K562 (cell line): ENCODE results near the gene SORCS2. TPM values are rescaled to one million over a fixed set of nuclear protein-coding genes. Genes with fewer than 3 reads are reported as not detected.

Experiments
- ATAC-seq: fragments of 200-7000 bp; cut with Tn5 transposase; 3 replicates; pipeline ENCODE4 v1.9.1; 2020; ENCODE audit warnings: moderate library complexity
- BruUV-seq: library from RNA; stranded (reverse); fragments of 400-500 nt; replicated peaks from 2 replicates; lab custom pipeline; 2021; lab: Mats Ljungman, UMichigan
- CTCF ChIA-PET: fragments of 300-600 bp; formaldehyde crosslinking; extraction: SDS; loops from one replicate; lab custom pipeline; 2021; ENCODE audit warnings: low intra/inter-chr PET ratio; lab: Yijun Ruan, JAX
- POLR2A ChIA-PET: fragments of 300-600, 350-650 bp; sonication (Branson Sonifier 250); formaldehyde crosslinking; extraction: SDS; loops from one replicate; lab custom pipeline; 2021; ENCODE audit warnings: antibody characterized with exemption, inconsistent platforms; lab: Yijun Ruan, JAX
- DNase-seq, 4 experiments: peaks; one replicate each; pipeline versions ENCODE4 v3.0.0 to v3.0.0-alpha.2; 2011 to 2018; ENCODE audit warnings: low spot score in 3 of 4, mixed read lengths in 3 of 4; ENCODE audit errors: extremely low read depth in 1 of 4
- FAIRE-seq: peaks from 2 replicates; lab custom pipeline; 2011; peaks lifted over from hg19 to GRCh38; lab: Jason Lieb, UNC
- H2AFZ ChIP-seq: 2 replicates; pipeline ENCODE4 v1.6.0; 2011; ENCODE audit warnings: low read depth, low read length, control low read depth, inconsistent platforms
- H3K27ac ChIP-seq: fragments of 200-600 bp; 3 replicates; pipeline ENCODE4 v1.8.0; 2011; ENCODE audit warnings: low read depth, mild to moderate bottlenecking, control low read depth, inconsistent platforms, low read length, moderate library complexity, mixed read lengths; ENCODE audit errors: extremely low read depth
- H3K27me3 ChIP-seq, 2 experiments: fragments of 300-600 bp in 1 of 2; 2 replicates in 1 of 2; 3 replicates in 1 of 2; pipeline versions ENCODE4 v1.6.0 to v1.8.0; 2011; ENCODE audit warnings: inconsistent platforms in 2 of 2, low read length in 2 of 2, mild to moderate bottlenecking in 1 of 2, mixed read lengths in 1 of 2, moderate library complexity in 1 of 2; ENCODE audit not compliant: control insufficient read depth in 2 of 2, insufficient read depth in 2 of 2
- H3K36me3 ChIP-seq: fragments of 300-600 bp; 3 replicates; pipeline ENCODE4 v1.8.0; 2011; ENCODE audit warnings: mild to moderate bottlenecking, low read length, inconsistent platforms; ENCODE audit not compliant: control insufficient read depth, insufficient read depth
- H3K4me1 ChIP-seq, 2 experiments: fragments of 200-600 bp in 1 of 2; replicated peaks in 1 of 2; 2 replicates in 1 of 2; 3 replicates in 1 of 2; pipeline versions ENCODE4 v1.5.1 to v1.8.0; 2011; ENCODE audit warnings: inconsistent platforms in 2 of 2, low read length in 2 of 2, mild to moderate bottlenecking in 1 of 2, mixed read lengths in 1 of 2, moderate library complexity in 1 of 2; ENCODE audit not compliant: control insufficient read depth in 2 of 2, insufficient read depth in 2 of 2
- H3K4me2 ChIP-seq: 2 replicates; pipeline ENCODE4 v1.6.1; 2011; ENCODE audit warnings: low read length, control low read depth, inconsistent platforms, mixed read lengths; ENCODE audit not compliant: insufficient read depth
- H3K4me3 ChIP-seq: fragments of 200-600 bp; sonication (generic), shearing (Covaris generic); 2 replicates; pipeline ENCODE4 v1.5.1; 2016; ENCODE audit warnings: control low read depth, inconsistent platforms
- H3K79me2 ChIP-seq: fragments of 200-600 bp; 3 replicates; pipeline ENCODE4 v1.8.0; 2011; ENCODE audit warnings: low read length, inconsistent platforms; ENCODE audit not compliant: control insufficient read depth, insufficient read depth
- H3K9ac ChIP-seq, 2 experiments: 2 replicates each; pipeline versions ENCODE4 v1.6.0 to v1.6.1; 2011; ENCODE audit warnings: low read depth in 2 of 2, low read length in 2 of 2, control low read depth in 1 of 2, inconsistent platforms in 1 of 2, mild to moderate bottlenecking in 1 of 2, mixed read lengths in 1 of 2; ENCODE audit not compliant: insufficient read depth in 1 of 2
- H3K9me1 ChIP-seq: one replicate; pipeline ENCODE4 v1.6.0; 2011; ENCODE audit warnings: inconsistent platforms, mild to moderate bottlenecking, low read length, moderate library complexity; ENCODE audit not compliant: control insufficient read depth, insufficient read depth
- H3K9me3 ChIP-seq: replicated peaks from 2 replicates; pipeline ENCODE4 v1.5.1; 2011; ENCODE audit warnings: low read depth, low read length, inconsistent platforms; ENCODE audit not compliant: control insufficient read depth, insufficient read depth
- H4K20me1 ChIP-seq: replicated peaks from 2 replicates; pipeline ENCODE4 v1.6.1; 2011; ENCODE audit warnings: low read length, inconsistent platforms, mixed read lengths; ENCODE audit not compliant: control insufficient read depth, insufficient read depth
- ARHGAP35 ChIP-seq: fragments of 450-650 bp; IDR thresholded peaks from 2 replicates; pipeline ENCODE4 v1.6.1; 2018; ENCODE audit not compliant: partially characterized antibody
- CREB3 ChIP-seq: fragments of 450-650 bp; conservative IDR thresholded peaks from 2 replicates; pipeline ENCODE4 v1.6.1; 2016; ENCODE audit warnings: missing genetic modification characterization, low read depth, mild to moderate bottlenecking, missing compliant biosample characterization, moderate library complexity
- E2F4 ChIP-seq: sonication (generic); formaldehyde crosslinking; IDR thresholded peaks from 2 replicates; pipeline ENCODE4 v1.8.0; 2022; ENCODE audit warnings: mild to moderate bottlenecking, low read depth, missing genetic modification reagents
- ESRRB ChIP-seq: fragments of 250-450 bp; sonication (Bioruptor Pico); IDR thresholded peaks from 2 replicates; pipeline ENCODE4 v1.5.0; 2020; ENCODE audit warnings: mild to moderate bottlenecking, moderate library complexity, borderline replicate concordance
- KLF10 ChIP-seq: fragments of 250-450 bp; sonication (Bioruptor Pico); IDR thresholded peaks from 2 replicates; pipeline ENCODE4 v1.6.1; 2021; ENCODE audit warnings: matching md5 sums
- L3MBTL2 ChIP-seq: fragments of 450-650 bp; IDR thresholded peaks from 2 replicates; pipeline ENCODE4 v1.6.1; 2016; ENCODE audit warnings: mild to moderate bottlenecking, moderate library complexity
- MED1 ChIP-seq: sonication (generic); formaldehyde crosslinking; IDR thresholded peaks from 2 replicates; pipeline ENCODE4 v1.8.1; 2023; ENCODE audit warnings: missing genetic modification reagents, borderline replicate concordance
- NCOA4 ChIP-seq: fragments of 450-650 bp; IDR thresholded peaks from 2 replicates; pipeline ENCODE4 v1.6.1; 2018; ENCODE audit warnings: mild to moderate bottlenecking; ENCODE audit not compliant: partially characterized antibody
- POLR3G ChIP-seq: IDR thresholded peaks from 2 replicates; pipeline ENCODE4 v1.6.1; 2011; ENCODE audit not compliant: insufficient read length, insufficient replicate concordance; ENCODE audit errors: extremely low read depth
- RAD21 ChIP-seq, 2 experiments: fragments of 250-450 bp in 1 of 2; fragments of 450-650 bp in 1 of 2; sonication (Bioruptor Pico) in 1 of 2; formaldehyde crosslinking in 1 of 2; IDR thresholded peaks in 1 of 2; conservative IDR thresholded peaks in 1 of 2; 2 replicates each; pipeline versions ENCODE4 v1.4.0 to v1.8.0; 2020 to 2022; ENCODE audit warnings: mild to moderate bottlenecking in 2 of 2, moderate library complexity in 1 of 2
- SMAD2 ChIP-seq: fragments of 150-350 bp; IDR thresholded peaks from 2 replicates; pipeline ENCODE4 v1.6.1; 2014; ENCODE audit warnings: low read depth, mild to moderate bottlenecking, low read length
- SRF ChIP-seq, 2 experiments: fragments of 250-450, 450-650 bp in 1 of 2; sonication (Bioruptor Pico) in 1 of 2; sonication (generic) in 1 of 2; formaldehyde crosslinking; IDR thresholded peaks; 2 replicates each; pipeline versions ENCODE4 v1.5.0 to v1.5.1; 2020 to 2022; ENCODE audit warnings: mild to moderate bottlenecking in 1 of 2, missing genetic modification reagents in 1 of 2
- ZC3H11A ChIP-seq: IDR thresholded peaks from 2 replicates; pipeline ENCODE4 v1.6.1; 2012; ENCODE audit warnings: low read depth, low read length, improper control_type of control experiment
- ZNF133 ChIP-seq: fragments of 250-450 bp; sonication (Bioruptor Pico); IDR thresholded peaks from 2 replicates; pipeline ENCODE4 v1.4.0; 2020; ENCODE audit warnings: mild to moderate bottlenecking
- ZNF175 ChIP-seq: fragments of 200-800 bp; sonication (Bioruptor generic); IDR thresholded peaks from 2 replicates; pipeline ENCODE4 v1.6.1; 2016; ENCODE audit warnings: low read depth, mild to moderate bottlenecking, missing genetic modification characterization, missing compliant biosample characterization
- ZNF212 ChIP-seq: fragments of 450-650 bp; formaldehyde crosslinking; IDR thresholded peaks from 2 replicates; pipeline ENCODE4 v1.4.0; 2020; ENCODE audit warnings: mild to moderate bottlenecking
- ZNF707 ChIP-seq: fragments of 250-450 bp; sonication (Bioruptor Pico); conservative IDR thresholded peaks from 2 replicates; pipeline ENCODE4 v1.8.0; 2022; ENCODE audit warnings: inconsistent platforms, mild to moderate bottlenecking, moderate library complexity
- WGBS: fragments of 100-300 bp; shearing (Covaris generic); methylation state at CpG from one replicate; pipeline ENCODE4 v1.1.6; 2016; ENCODE audit warnings: low coverage, mixed read lengths; ENCODE audit not compliant: insufficient coverage; ENCODE audit errors: missing lambda C conversion rate; 5-methylcytosine and 5-hydroxymethylcytosine counted together
- in situ Hi-C: fragments of 300-500 bp; cut with MboI; formaldehyde crosslinking; loops from 4 replicates; pipeline ENCODE4 v1.15.0; 2018; ENCODE audit warnings: inconsistent platforms, mixed read lengths
- intact Hi-C: fragments of 100-400 bp; cut with micrococcal nuclease; formaldehyde crosslinking; loops from 2 replicates; pipeline ENCODE4 v1.14.2; 2022
- polyA plus RNA-seq, 8 experiments: library from polyadenylated mRNA; depleted of rRNA in 4 of 8; stranded (reverse) in 5 of 8; unstranded in 3 of 8; fragments of >200 nt; fragmentation: Nextera tagmentation in 2 of 8; fragmentation: Illumina TruSeq in 1 of 8; extraction: Ambion mirVana in 2 of 8; extraction: Trizol in 1 of 8; gene quantifications; 2 replicates each; pipeline versions ENCODE4 v1.2.1 to v1.2.3, GENCODE V29; 2011 to 2014; ENCODE audit warnings: inconsistent platforms in 1 of 8, missing spikeins in 1 of 8
- total RNA-seq, 7 experiments: library from RNA; depleted of rRNA in 6 of 7; stranded (reverse); fragments of >200 nt in 6 of 7; fragmentation: Illumina TruSeq in 2 of 7; extraction: Trizol in 2 of 7; gene quantifications; 2 replicates each; pipeline versions ENCODE4 v1.2.1 to v1.2.3, GENCODE V29; 2011 to 2021; ENCODE audit warnings: low replicate concordance in 1 of 7

The SORCS2 gene
- total and polyA plus RNA-seq, 9 of the 15 experiments (the other 6 are each of a cell fraction or from before 2014, with no cell fraction given) = not detected

GRCh38 chr4:7668271-7668670 is 475.9 kb downstream of the SORCS2 start:
- BruUV-seq = no TSS peak
- H3K79me2 ChIP-seq = no peaks in the 10 kb centered on the region
- no peaks in the 10 kb centered on the region for H3K36me3 ChIP-seq
- 0% methylated on average over 4 of the region's 4 CpGs for WGBS
- H3K27ac ChIP-seq = no peak overlapping the region
- ChIA-PET POLR2A (interaction anchor here (0.6 kb wide), 1 partner anchor 229 kb away, joined by 3 read pairs; no protein-coding TSS in a partner anchor), CTCF (no interaction called here)
- no peak overlapping the region for H3K9ac ChIP-seq
- ATAC-seq = no peak
- peaks cover 0 to 20% of the 10 kb centered on the region in 2 experiments; a peak in 3 of 5 replicates for H3K27me3 ChIP-seq
- no peak for FAIRE-seq
- H3K9me3 ChIP-seq = no peaks in the 10 kb centered on the region
- in situ Hi-C loops (no loop called here), intact Hi-C loops (no loop called here)
- no peaks in the 10 kb centered on the region for H3K9me1 ChIP-seq
- H3K4me3 ChIP-seq = no peak overlapping the region
- DNase-seq = no peak
- H3K4me2 ChIP-seq = no peak overlapping the region
- TF ChIP-seq KLF10 (CRISPR knock-in tag) = no peak
- no peak for TF ChIP-seq ZC3H11A
- TF ChIP-seq POLR3G = no peak
- no peak for TF ChIP-seq ARHGAP35
- TF ChIP-seq ZNF212 = no peak
- no peak for TF ChIP-seq SMAD2
- TF ChIP-seq ZNF707 (CRISPR knock-in tag) = no peak
- no peak for TF ChIP-seq ZNF133 (CRISPR knock-in tag)
- TF ChIP-seq ESRRB = no peak
- no peak for TF ChIP-seq NCOA4
- no peak for TF ChIP-seq MED1
- TF ChIP-seq L3MBTL2 = no peak
- TF ChIP-seq SRF (CRISPR knock-in tag; IDR thresholded peaks at IDR 0.05) = no peak
- no peak for TF ChIP-seq CREB3 (tag)
- no peak for TF ChIP-seq ZNF175 (CRISPR knock-in tag)
- TF ChIP-seq RAD21 (CRISPR knock-in tag; conservative IDR thresholded peaks at IDR 0.05 in 1 of 2, IDR thresholded peaks at IDR 0.05 in 1 of 2) = no peak
- TF ChIP-seq E2F4 = no peak
- H2AFZ ChIP-seq = no peak overlapping the region
- no peaks in the 10 kb centered on the region; the same call in 1 of the 2 replicates for H4K20me1 ChIP-seq
- H3K4me1 ChIP-seq = no peaks in the 10 kb centered on the region
